Astrocyte (in vitro differentiated cells and primary cell): Measurements from ENCODE around the gene EBLN1. TPM values are rescaled to one million over a fixed set of nuclear protein-coding genes. Genes with fewer than 3 reads are reported as not detected.

ENCODE experiments used
- DNase-seq: peaks from one replicate; pipeline ENCODE4 v3.0.0-alpha.2; 2010; ENCODE audit warnings: low read depth
- FAIRE-seq: peaks from 2 replicates; lab custom pipeline; 2011; peaks lifted over from hg19 to GRCh38; lab: Jason Lieb, UNC
- H2AFZ ChIP-seq: 2 replicates; pipeline ENCODE4 v1.6.0; 2012; ENCODE audit warnings: low read depth, low read length, inconsistent platforms
- H3K27ac ChIP-seq: 2 replicates; pipeline ENCODE4 v1.5.1; 2011; ENCODE audit warnings: low read depth, low read length, inconsistent platforms
- H3K27me3 ChIP-seq: 2 replicates; pipeline ENCODE4 v1.6.0; 2011; ENCODE audit warnings: low read length, inconsistent platforms; ENCODE audit not compliant: insufficient read depth
- H3K36me3 ChIP-seq: 2 replicates; pipeline ENCODE4 v1.5.1; 2011; ENCODE audit warnings: low read length, inconsistent platforms; ENCODE audit not compliant: insufficient read depth
- H3K4me1 ChIP-seq: 2 replicates; pipeline ENCODE4 v1.5.1; 2011; ENCODE audit warnings: low read length, inconsistent platforms; ENCODE audit not compliant: insufficient read depth
- H3K4me2 ChIP-seq: 2 replicates; pipeline ENCODE4 v1.6.0; 2012; ENCODE audit warnings: low read length, inconsistent platforms
- H3K4me3 ChIP-seq: 2 replicates; pipeline ENCODE4 v1.5.1; 2011; ENCODE audit warnings: low read depth, mild to moderate bottlenecking, low read length, inconsistent platforms; ENCODE audit not compliant: insufficient read depth
- H3K79me2 ChIP-seq: 2 replicates; pipeline ENCODE4 v1.6.0; 2012; ENCODE audit warnings: mild to moderate bottlenecking, low read length, inconsistent platforms; ENCODE audit not compliant: insufficient read depth
- H3K9ac ChIP-seq: 2 replicates; pipeline ENCODE4 v1.6.0; 2012; ENCODE audit warnings: mild to moderate bottlenecking, low read length, inconsistent platforms
- H3K9me3 ChIP-seq: 2 replicates; pipeline ENCODE4 v1.5.1; 2012; ENCODE audit warnings: low read depth, mild to moderate bottlenecking, low read length, inconsistent platforms; ENCODE audit not compliant: insufficient read depth
- H4K20me1 ChIP-seq: 2 replicates; pipeline ENCODE4 v1.6.0; 2012; ENCODE audit warnings: low read length, inconsistent platforms; ENCODE audit not compliant: insufficient read depth
- H3K27ac Mint-ChIP-seq: one replicate; pipeline ENCODE4 v1.8.0; 2021; ENCODE audit warnings: mild to moderate bottlenecking, mixed read lengths; ENCODE audit not compliant: unreplicated experiment
- H3K27me3 Mint-ChIP-seq: one replicate; pipeline ENCODE4 v1.8.0; 2021; ENCODE audit warnings: low read depth, mixed read lengths; ENCODE audit not compliant: unreplicated experiment
- H3K36me3 Mint-ChIP-seq: one replicate; pipeline ENCODE4 v1.8.0; 2021; ENCODE audit warnings: low read depth, mixed read lengths; ENCODE audit not compliant: unreplicated experiment
- H3K4me1 Mint-ChIP-seq: one replicate; pipeline ENCODE4 v1.8.0; 2021; ENCODE audit warnings: low read depth, mixed read lengths; ENCODE audit not compliant: unreplicated experiment
- H3K4me3 Mint-ChIP-seq: one replicate; pipeline ENCODE4 v1.8.0; 2021; ENCODE audit warnings: mild to moderate bottlenecking, moderate library complexity, mixed read lengths; ENCODE audit not compliant: unreplicated experiment
- H3K9me3 Mint-ChIP-seq: one replicate; pipeline ENCODE4 v1.8.0; 2021; ENCODE audit warnings: mild to moderate bottlenecking, mixed read lengths; ENCODE audit not compliant: unreplicated experiment
- CTCF ChIP-seq: IDR thresholded peaks from 2 replicates; pipeline ENCODE4 v1.5.1; 2011; ENCODE audit warnings: low read depth, mild to moderate bottlenecking, inconsistent platforms, low read length, moderate library complexity; ENCODE audit not compliant: insufficient read depth
- EZH2 ChIP-seq: IDR thresholded peaks from 2 replicates; pipeline ENCODE4 v1.6.1; 2012; ENCODE audit warnings: mild to moderate bottlenecking, low read length, inconsistent platforms; ENCODE audit not compliant: insufficient read depth
- total RNA-seq: library from RNA; stranded (reverse); gene quantifications from 2 replicates; pipeline ENCODE4 v1.2.1, GENCODE V29; 2021

Gene EBLN1
- total RNA-seq, 1 donor from 2014 or later, result not detected

GRCh38 chr10:22171131-22171530 is 46.7 kb downstream of the EBLN1 start:
- H3K27ac ChIP-seq, result no peak overlapping the region
- no peaks in the 10 kb centered on the region for H3K9me3 ChIP-seq
- no peak overlapping the region for H3K9ac ChIP-seq
- Mint-ChIP-seq H3K27me3 (no peaks in the 10 kb centered on the region), H3K9me3 (no peaks in the 10 kb centered on the region), H3K4me1 (no peaks in the 10 kb centered on the region), H3K36me3 (no peaks in the 10 kb centered on the region), H3K27ac (no peak overlapping the region), H3K4me3 (no peak overlapping the region)
- H3K79me2 ChIP-seq, result no peaks in the 10 kb centered on the region
- no peak for FAIRE-seq
- no peak overlapping the region for H3K4me2 ChIP-seq
- H3K36me3 ChIP-seq, result no peaks in the 10 kb centered on the region
- no peak overlapping the region for H2AFZ ChIP-seq
- no peaks in the 10 kb centered on the region for H4K20me1 ChIP-seq
- H3K4me3 ChIP-seq, result no peak overlapping the region
- no peaks in the 10 kb centered on the region for H3K27me3 ChIP-seq
- DNase-seq, result no peak
- no peak for TF ChIP-seq CTCF
- TF ChIP-seq EZH2, result no peak
- no peaks in the 10 kb centered on the region for H3K4me1 ChIP-seq

GRCh38 chr10:22170582-22170981 is 47.2 kb downstream of the EBLN1 start:
- Histone ChIP-seq H2AFZ (no peak overlapping the region), H3K4me2 (no peak overlapping the region), H3K9ac (no peak overlapping the region), H3K27ac (no peak overlapping the region), H4K20me1 (no peaks in the 10 kb centered on the region), H3K79me2 (no peaks in the 10 kb centered on the region), H3K36me3 (no peaks in the 10 kb centered on the region), H3K4me1 (no peaks in the 10 kb centered on the region), H3K27me3 (no peaks in the 10 kb centered on the region), H3K9me3 (no peaks in the 10 kb centered on the region), H3K4me3 (no peak overlapping the region)
- Mint-ChIP-seq H3K4me1 (no peaks in the 10 kb centered on the region), H3K27me3 (no peaks in the 10 kb centered on the region), H3K36me3 (no peaks in the 10 kb centered on the region), H3K9me3 (no peaks in the 10 kb centered on the region), H3K4me3 (no peak overlapping the region), H3K27ac (no peak overlapping the region)
- DNase-seq (no peak), FAIRE-seq (no peak)
- no peak for TF ChIP-seq CTCF
- TF ChIP-seq EZH2, result no peak

- no peaks in the 10 kb centered on the region for H3K36me3 ChIP-seq
- no peak overlapping the region for H3K4me3 Mint-ChIP-seq
- TF ChIP-seq EZH2, result no peak
- H3K27me3 ChIP-seq, result no peaks in the 10 kb centered on the region
- no peaks in the 10 kb centered on the region for H3K9me3 Mint-ChIP-seq
- H3K27ac Mint-ChIP-seq, result no peak overlapping the region
- no peaks in the 10 kb centered on the region for H3K36me3 Mint-ChIP-seq
- H3K27me3 Mint-ChIP-seq, result no peaks in the 10 kb centered on the region
- no peaks in the 10 kb centered on the region for H3K9me3 ChIP-seq
- no peak overlapping the region for H3K4me3 ChIP-seq
- no peaks in the 10 kb centered on the region for H4K20me1 ChIP-seq
- H3K4me2 ChIP-seq, result no peak overlapping the region
- H2AFZ ChIP-seq, result no peak overlapping the region
- no peak for DNase-seq
- H3K27ac ChIP-seq, result no peak overlapping the region
- H3K9ac ChIP-seq, result no peak overlapping the region
- no peaks in the 10 kb centered on the region for H3K4me1 Mint-ChIP-seq
- no peaks in the 10 kb centered on the region for H3K4me1 ChIP-seq
- no peak for FAIRE-seq
- H3K79me2 ChIP-seq, result no peaks in the 10 kb centered on the region
Observed at GRCh38 chr10:22159979-22160378, 57.8 kb downstream of the EBLN1 start.
